ENCODE measurements around the gene TMEM86A. TPM values are rescaled to one million over a fixed set of nuclear protein-coding genes. Genes with fewer than 3 reads are reported as not detected.

The TMEM86A gene
- total RNA-seq, 2 donors from 2014 or later: 6.2 to 6.9 TPM

GRCh38 chr11:18692941-18693760 is 5.4 kb upstream of the TMEM86A start:
- Histone ChIP-seq H3K27me3 (ENCODE audit: control insufficient read depth, insufficient read depth, low read length, poor library complexity, severe bottlenecking) (peaks cover 9% of the 10 kb centered on the region), H3K9me3 (ENCODE audit: control insufficient read depth, low read length) (no peaks in the 10 kb centered on the region), H3K4me1 (ENCODE audit: control insufficient read depth, insufficient read depth, low read length) (no peaks in the 10 kb centered on the region), H3K4me3 (ENCODE audit: low read length) (no peak overlapping the region), H3K27ac (ENCODE audit: low read depth, low read length) (no peak overlapping the region), H3K9ac (ENCODE audit: extremely low read depth, low read length, poor library complexity, severe bottlenecking) (no peak overlapping the region), H3K36me3 (ENCODE audit: control insufficient read depth, insufficient read depth, low read length) (no peaks in the 10 kb centered on the region)
- H3K4me1 Mint-ChIP-seq: peaks cover 4% of the 10 kb centered on the region
- no peak overlapping the region for H3K27ac Mint-ChIP-seq
- no peak overlapping the region for H3K4me3 Mint-ChIP-seq
- WGBS, 2 experiments (ENCODE audit: insufficient coverage in 1 of 2, insufficient read length in 1 of 2): 92 to 100% methylated on average over 7 to 9 of the region's 9 CpGs
- no peak for DNase-seq
- H3K9me3 Mint-ChIP-seq: no peaks in the 10 kb centered on the region
- H3K27me3 Mint-ChIP-seq (ENCODE audit: insufficient read depth): peaks cover 23% of the 10 kb centered on the region
- no peak for TF ChIP-seq CTCF (conservative IDR thresholded peaks at IDR 0.05)
- H3K36me3 Mint-ChIP-seq (ENCODE audit: low read depth): no peaks in the 10 kb centered on the region

- no peak for TF ChIP-seq CTCF (conservative IDR thresholded peaks at IDR 0.05)
- H3K36me3 ChIP-seq (ENCODE audit: control insufficient read depth, insufficient read depth, low read length): peaks cover 4% of the 10 kb centered on the region
- Mint-ChIP-seq H3K27me3 (ENCODE audit: insufficient read depth) (peaks cover 34% of the 10 kb centered on the region), H3K36me3 (ENCODE audit: low read depth) (peaks cover 7% of the 10 kb centered on the region), H3K9me3 (no peaks in the 10 kb centered on the region), H3K4me3 (no peak overlapping the region), H3K27ac (no peak overlapping the region), H3K4me1 (peaks cover 15% of the 10 kb centered on the region)
- DNase-seq: no peak
- no peaks in the 10 kb centered on the region for H3K4me1 ChIP-seq (ENCODE audit: control insufficient read depth, insufficient read depth, low read length)
- H3K9me3 ChIP-seq (ENCODE audit: control insufficient read depth, low read length): no peaks in the 10 kb centered on the region
- H3K9ac ChIP-seq (ENCODE audit: extremely low read depth, low read length, poor library complexity, severe bottlenecking): no peak overlapping the region
- peaks cover 9% of the 10 kb centered on the region for H3K27me3 ChIP-seq (ENCODE audit: control insufficient read depth, insufficient read depth, low read length, poor library complexity, severe bottlenecking)
- no peak overlapping the region for H3K4me3 ChIP-seq (ENCODE audit: low read length)
- no peak overlapping the region for H3K27ac ChIP-seq (ENCODE audit: low read depth, low read length)
- WGBS, 2 experiments (ENCODE audit: insufficient coverage in 1 of 2, insufficient read length in 1 of 2): 83 to 92% methylated on average over 2 of the region's 2 CpGs
Observed at GRCh38 chr11:18696638-18697225, 1.8 kb upstream of the TMEM86A start.

GRCh38 chr11:18697576-18697975 is 1.0 kb upstream of the TMEM86A start:
- H3K27ac ChIP-seq (ENCODE audit: low read depth, low read length): no peak overlapping the region
- Mint-ChIP-seq H3K36me3 (ENCODE audit: low read depth) (peaks cover 7% of the 10 kb centered on the region), H3K9me3 (no peaks in the 10 kb centered on the region), H3K4me1 (peaks cover 14% of the 10 kb centered on the region), H3K27ac (no peak overlapping the region), H3K27me3 (ENCODE audit: insufficient read depth) (peaks cover 38% of the 10 kb centered on the region), H3K4me3 (no peak overlapping the region)
- H3K4me3 ChIP-seq (ENCODE audit: low read length): no peak overlapping the region
- H3K36me3 ChIP-seq (ENCODE audit: control insufficient read depth, insufficient read depth, low read length): peaks cover 4% of the 10 kb centered on the region
- no peak for TF ChIP-seq CTCF (conservative IDR thresholded peaks at IDR 0.05)
- no peak for DNase-seq
- WGBS, 2 experiments (ENCODE audit: insufficient coverage in 1 of 2, insufficient read length in 1 of 2): 91 to 96% methylated on average over 4 of the region's 4 CpGs
- H3K27me3 ChIP-seq (ENCODE audit: control insufficient read depth, insufficient read depth, low read length, poor library complexity, severe bottlenecking): peaks cover 9% of the 10 kb centered on the region
- H3K9ac ChIP-seq (ENCODE audit: extremely low read depth, low read length, poor library complexity, severe bottlenecking): no peak overlapping the region
- no peaks in the 10 kb centered on the region for H3K4me1 ChIP-seq (ENCODE audit: control insufficient read depth, insufficient read depth, low read length)
- no peaks in the 10 kb centered on the region for H3K9me3 ChIP-seq (ENCODE audit: control insufficient read depth, low read length)

All from endodermal cell (in vitro differentiated cells).